A673 (cell line): ENCODE results near the gene SLC17A7. TPM values are rescaled to one million over a fixed set of nuclear protein-coding genes. Genes with fewer than 3 reads are reported as not detected.

Experiments used
- BruUV-seq: library from RNA; stranded (reverse); fragments of 400-500 nt; replicated peaks from 2 replicates; lab custom pipeline; 2021; lab: Mats Ljungman, UMichigan
- CTCF ChIA-PET: fragments of 300-600 bp; sonication (Branson Sonifier 250); formaldehyde crosslinking; loops from one replicate; lab custom pipeline; 2022; ENCODE audit warnings: antibody characterized with exemption; lab: Charles Lee
- POLR2A ChIA-PET: fragments of 300-600 bp; sonication (Branson Sonifier 250); formaldehyde crosslinking; loops from one replicate; lab custom pipeline; 2022; ENCODE audit warnings: antibody characterized with exemption; ENCODE audit not compliant: low non-redundant PET; lab: Charles Lee
- DNase-seq: peaks from one replicate; pipeline ENCODE4 v3.0.0-alpha.2; 2015; ENCODE audit warnings: low spot score
- H3K27ac ChIP-seq: fragments of 200-600 bp; sonication (generic); 2 replicates; pipeline ENCODE4 v1.5.1; 2016; ENCODE audit warnings: mixed run types, low read depth, mild to moderate bottlenecking, mixed read lengths, antibody characterized with exemption, low read length; ENCODE audit not compliant: poor library complexity, severe bottlenecking
- H3K27me3 ChIP-seq: fragments of 200-600 bp; sonication (generic); replicated peaks from 2 replicates; pipeline ENCODE4 v1.6.1; 2017; ENCODE audit warnings: mixed run types, low read depth, mild to moderate bottlenecking, mixed read lengths, antibody characterized with exemption, low read length; ENCODE audit not compliant: insufficient read depth, poor library complexity
- H3K36me3 ChIP-seq: fragments of 200-600 bp; sonication (generic); 2 replicates; pipeline ENCODE4 v1.6.1; 2016; ENCODE audit warnings: mixed run types, mild to moderate bottlenecking, mixed read lengths, antibody characterized with exemption, low read length; ENCODE audit not compliant: insufficient read depth, poor library complexity, severe bottlenecking
- H3K4me1 ChIP-seq: fragments of 200-600 bp; sonication (generic); 2 replicates; pipeline ENCODE4 v1.6.1; 2017; ENCODE audit warnings: mixed run types, mild to moderate bottlenecking, mixed read lengths, antibody characterized with exemption, low read length; ENCODE audit not compliant: insufficient read depth, poor library complexity, severe bottlenecking
- H3K4me3 ChIP-seq: fragments of 200-600 bp; sonication (generic); 2 replicates; pipeline ENCODE4 v1.5.1; 2016; ENCODE audit warnings: low read depth, mixed run types, mild to moderate bottlenecking, mixed read lengths, low read length; ENCODE audit not compliant: poor library complexity, severe bottlenecking
- H3K9me3 ChIP-seq: fragments of 200-600 bp; sonication (generic); 2 replicates; pipeline ENCODE4 v1.6.1; 2016; ENCODE audit warnings: mixed run types, low read depth, mild to moderate bottlenecking, mixed read lengths, antibody characterized with exemption, low read length; ENCODE audit not compliant: poor library complexity, severe bottlenecking
- CTCF ChIP-seq: fragments of 300-800, 200-600 bp; sonication (generic); conservative IDR thresholded peaks from 2 replicates; pipeline ENCODE4 v1.5.1; 2017; ENCODE audit warnings: low read depth, mild to moderate bottlenecking, antibody characterized with exemption, low read length, moderate library complexity, mixed read lengths
- EZH2 ChIP-seq: fragments of 200-600 bp; sonication (generic); IDR thresholded peaks from 2 replicates; pipeline ENCODE4 v1.6.1; 2017; ENCODE audit warnings: borderline replicate concordance, low read depth, mild to moderate bottlenecking, mixed read lengths, antibody characterized with exemption, low read length; ENCODE audit not compliant: poor library complexity, severe bottlenecking
- intact Hi-C: fragments of 100-400 bp; cut with micrococcal nuclease; formaldehyde crosslinking; loops from one replicate; pipeline ENCODE4 v1.10.0; 2022; ENCODE audit not compliant: unreplicated experiment
- total RNA-seq: library from RNA; stranded (reverse); gene quantifications from 2 replicates; pipeline ENCODE4 v1.2.3, GENCODE V29; 2021

The SLC17A7 gene
- total RNA-seq, 1 experiment from 2014 or later, result 1.7 TPM

- POLR2A ChIA-PET, result no interaction called here
These were observed 38.8 kb upstream of the SLC17A7 start for GRCh38 chr19:49479975-49480628.

GRCh38 chr19:49475995-49476880 lies 34.9 kb upstream of the SLC17A7 start:
- TF ChIP-seq EZH2 (no peak), CTCF (peak; percentile 83)
- H3K9me3 ChIP-seq, result no peaks in the 10 kb centered on the region
- no peaks in the 10 kb centered on the region for H3K27me3 ChIP-seq
- no TSS peak for BruUV-seq
- peak; percentile 83 for DNase-seq
- intact Hi-C loops, result no loop called here
- no peaks in the 10 kb centered on the region for H3K36me3 ChIP-seq
- POLR2A ChIA-PET, result interaction anchor here (0.5 kb wide), 2 partner anchors 18 to 66 kb away, joined by 7 to 8 read pairs; no protein-coding TSS in a partner anchor
- CTCF ChIA-PET, result interaction anchor here (0.6 to 1.2 kb wide), 6 partner anchors 18 to 110 kb away, joined by 3 to 12 read pairs (median 4); partner anchors contain the start of gene ALDH16A1
- H3K27ac ChIP-seq, result no peak overlapping the region
- peaks cover 10% of the 10 kb centered on the region for H3K4me1 ChIP-seq
- no peak overlapping the region for H3K4me3 ChIP-seq

More at GRCh38 chr19:49479975-49480628, 38.8 kb upstream of the SLC17A7 start:
- H3K27ac ChIP-seq, result no peak overlapping the region
- CTCF ChIA-PET, result interaction anchor here (1.1 kb wide), 1 partner anchor 88 kb away, joined by 11 read pairs; no protein-coding TSS in a partner anchor
- no peak overlapping the region for H3K4me3 ChIP-seq
- H3K4me1 ChIP-seq, result peaks cover 4% of the 10 kb centered on the region
- BruUV-seq, result no TSS peak
- TF ChIP-seq EZH2 (no peak), CTCF (no peak)
- no peaks in the 10 kb centered on the region for H3K36me3 ChIP-seq
- no peak for DNase-seq
- intact Hi-C loops, result no loop called here
- H3K9me3 ChIP-seq, result no peaks in the 10 kb centered on the region
- no peaks in the 10 kb centered on the region for H3K27me3 ChIP-seq

- intact Hi-C loops, result no loop called here
- no peak overlapping the region for H3K4me3 ChIP-seq
- H3K36me3 ChIP-seq, result no peaks in the 10 kb centered on the region
- H3K9me3 ChIP-seq, result no peaks in the 10 kb centered on the region
- POLR2A ChIA-PET, result interaction anchor here (0.5 kb wide), 1 partner anchor 52 kb away, joined by 8 read pairs; the partner anchor contains the start of gene RCN3
- no peak overlapping the region for H3K27ac ChIP-seq
- peaks cover 10% of the 10 kb centered on the region for H3K4me1 ChIP-seq
- no peak for DNase-seq
- TF ChIP-seq CTCF (no peak), EZH2 (no peak)
- no TSS peak for BruUV-seq
- CTCF ChIA-PET, result interaction anchor here (0.6 to 1.2 kb wide), 4 partner anchors 17 to 83 kb away, joined by 3 to 6 read pairs (median 4); partner anchors contain the start of gene ALDH16A1
- no peaks in the 10 kb centered on the region for H3K27me3 ChIP-seq
These were observed 34.0 kb upstream of the SLC17A7 start for GRCh38 chr19:49475191-49475917.
